Measurements from ENCODE around the gene SYTL4.

- no peak for TF ChIP-seq JARID2 (CRISPR knock-in tag; IDR thresholded peaks at IDR 0.05; ENCODE audit: insufficient replicate concordance)
- no peak for TF ChIP-seq STAT6 (CRISPR knock-in tag; IDR thresholded peaks at IDR 0.05; ENCODE audit: borderline replicate concordance)
- TF ChIP-seq ZNF609 (CRISPR knock-in tag; IDR thresholded peaks at IDR 0.05; ENCODE audit: borderline replicate concordance) = no peak
- TF ChIP-seq ZNF768 (CRISPR knock-in tag; IDR thresholded peaks at IDR 0.05) = no peak
- no peak for TF ChIP-seq CEBPB (IDR thresholded peaks at IDR 0.05; ENCODE audit: borderline replicate concordance, low read depth, low read length)
- TF ChIP-seq EZH2 (conservative IDR thresholded peaks at IDR 0.05; ENCODE audit: low read depth, low read length) = no peak
- no peak for TF ChIP-seq ZNF737 (CRISPR knock-in tag; IDR thresholded peaks at IDR 0.05; ENCODE audit: borderline replicate concordance)
- no peak for TF ChIP-seq TERF1 (CRISPR knock-in tag; IDR thresholded peaks at IDR 0.05)
- TF ChIP-seq CTCF (CRISPR knock-in tag; IDR thresholded peaks at IDR 0.05) = no peak
- TF ChIP-seq JUN (CRISPR knock-in tag; IDR thresholded peaks at IDR 0.05) = no peak
- no peak for TF ChIP-seq DNMT3B (CRISPR knock-in tag; conservative IDR thresholded peaks at IDR 0.05)
- no peak for TF ChIP-seq STAG1 (CRISPR knock-in tag; IDR thresholded peaks at IDR 0.05)
- TF ChIP-seq ZNF224 (CRISPR knock-in tag; IDR thresholded peaks at IDR 0.05) = no peak
- TF ChIP-seq YY1 (IDR thresholded peaks at IDR 0.05; ENCODE audit: insufficient read depth, insufficient replicate concordance, low read depth, low read length) = no peak
Observed at GRCh38 chrX:100642290-100642689, 89.6 kb downstream of the SYTL4 start.

Measured in HepG2 (cell line).